H1 (cell line): Measurements from ENCODE around the gene SCNN1B. TPM values are rescaled to one million over a fixed set of nuclear protein-coding genes. Genes with fewer than 3 reads are reported as not detected.

ENCODE experiments used
- CTCF ChIA-PET: fragments of 300-600 bp; sonication (Branson Sonifier 250); formaldehyde crosslinking; loops from one replicate; lab custom pipeline; 2021; ENCODE audit not compliant: partially characterized antibody; lab: Charles Lee
- POLR2A ChIA-PET: fragments of 300-600 bp; sonication (Branson Sonifier 250); formaldehyde crosslinking; loops from one replicate; lab custom pipeline; 2021; ENCODE audit warnings: inconsistent platforms; ENCODE audit not compliant: partially characterized antibody; lab: Charles Lee
- DNase-seq, 2 experiments: peaks; one replicate each; pipeline versions ENCODE4 v3.0.0 to v3.0.0-alpha.2; 2010 to 2022; ENCODE audit warnings: low spot score in 2 of 2, low read depth in 1 of 2, mixed read lengths in 1 of 2
- FAIRE-seq: peaks from 2 replicates; lab custom pipeline; 2011; peaks lifted over from hg19 to GRCh38; lab: Jason Lieb, UNC
- H2AFZ ChIP-seq: 2 replicates; pipeline ENCODE4 v1.8.1; 2012; ENCODE audit warnings: low read length, inconsistent platforms
- H2AK5ac ChIP-seq: 2 replicates; pipeline ENCODE4 v1.6.1; 2013; ENCODE audit warnings: low read depth, low read length
- H2BK120ac ChIP-seq: replicated peaks from 2 replicates; pipeline ENCODE3; 2013; ENCODE audit warnings: low read depth, low read length, inconsistent platforms
- H2BK12ac ChIP-seq: 2 replicates; pipeline ENCODE4 v1.6.1; 2013; ENCODE audit warnings: low read depth, low read length
- H2BK15ac ChIP-seq: 2 replicates; pipeline ENCODE4 v1.6.1; 2013; ENCODE audit warnings: low read length
- H2BK20ac ChIP-seq: 2 replicates; pipeline ENCODE4 v1.6.1; 2013; ENCODE audit warnings: low read length
- H2BK5ac ChIP-seq: 2 replicates; pipeline ENCODE4 v1.6.1; 2013; ENCODE audit warnings: low read depth, low read length
- H3K14ac ChIP-seq: 2 replicates; pipeline ENCODE4 v1.6.1; 2013; ENCODE audit warnings: inconsistent platforms; ENCODE audit not compliant: insufficient read length
- H3K18ac ChIP-seq: 2 replicates; pipeline ENCODE4 v1.6.1; 2013; ENCODE audit warnings: low read length; ENCODE audit errors: extremely low read depth
- H3K23ac ChIP-seq: 2 replicates; pipeline ENCODE4 v1.6.1; 2013; ENCODE audit warnings: inconsistent platforms; ENCODE audit not compliant: insufficient read length
- H3K23me2 ChIP-seq: 2 replicates; pipeline ENCODE4 v1.6.1; 2013; ENCODE audit warnings: low read depth, low read length
- H3K27ac ChIP-seq: 2 replicates; pipeline ENCODE4 v1.6.1; 2011; ENCODE audit warnings: low read depth, low read length, inconsistent platforms
- H3K27me3 ChIP-seq, 4 experiments: replicated peaks in 1 of 4; 1 replicate in 1 of 4; 2 replicates in 3 of 4; pipeline versions ENCODE4 v1.6.1 to v1.8.1; 2011 to 2013; ENCODE audit warnings: low read length in 3 of 4, mild to moderate bottlenecking in 3 of 4, inconsistent platforms in 2 of 4, mixed read lengths in 2 of 4, moderate library complexity in 1 of 4; ENCODE audit not compliant: control insufficient read depth in 3 of 4, insufficient read depth in 3 of 4; ENCODE audit errors: extremely low read depth in 1 of 4
- H3K36me3 ChIP-seq, 4 experiments: 2 replicates each; pipeline versions ENCODE4 v1.6.1 to v1.8.1; 2011 to 2013; ENCODE audit warnings: mild to moderate bottlenecking in 4 of 4, low read length in 3 of 4, moderate library complexity in 2 of 4, control low read depth in 1 of 4, inconsistent platforms in 1 of 4; ENCODE audit not compliant: insufficient read depth in 4 of 4, control insufficient read depth in 2 of 4
- H3K4ac ChIP-seq: replicated peaks from 2 replicates; pipeline ENCODE3; 2013; ENCODE audit warnings: low read length, low read depth, mixed read lengths, inconsistent platforms; ENCODE audit not compliant: insufficient read length
- H3K4me1 ChIP-seq, 4 experiments: replicated peaks in 1 of 4; 1 replicate in 1 of 4; 2 replicates in 3 of 4; pipeline versions ENCODE4 v1.6.1 to v1.8.1; 2011 to 2013; ENCODE audit warnings: low read length in 3 of 4, inconsistent platforms in 2 of 4, mixed read lengths in 1 of 4; ENCODE audit not compliant: insufficient read depth in 4 of 4, control insufficient read depth in 3 of 4
- H3K4me2 ChIP-seq, 2 experiments: 2 replicates each; pipeline versions ENCODE4 v1.6.1 to v1.8.1; 2011 to 2013; ENCODE audit warnings: low read depth in 2 of 2, low read length in 2 of 2, control low read depth in 1 of 2, inconsistent platforms in 1 of 2, mild to moderate bottlenecking in 1 of 2; ENCODE audit not compliant: insufficient read depth in 1 of 2
- H3K4me3 ChIP-seq, 4 experiments: fragments of 200-600, 300-600 bp in 1 of 4; sonication (generic), shearing (Covaris generic), sonication (Bioruptor Twin) in 1 of 4; 2 replicates each; pipeline versions ENCODE4 v1.5.1 to v1.8.1; 2011 to 2016; ENCODE audit warnings: low read length in 4 of 4, low read depth in 3 of 4, control low read depth in 2 of 4, inconsistent platforms in 2 of 4, mild to moderate bottlenecking in 2 of 4, mixed read lengths in 1 of 4, moderate library complexity in 1 of 4; ENCODE audit not compliant: insufficient read depth in 2 of 4; ENCODE audit errors: extremely low read depth in 1 of 4
- H3K56ac ChIP-seq: replicated peaks from 2 replicates; pipeline ENCODE3; 2013; ENCODE audit warnings: low read depth, mild to moderate bottlenecking, mixed read lengths, low read length, inconsistent platforms; ENCODE audit not compliant: insufficient read length
- H3K79me1 ChIP-seq: 2 replicates; pipeline ENCODE4 v1.6.1; 2013; ENCODE audit warnings: low read depth, low read length, control low read depth
- H3K79me2 ChIP-seq, 2 experiments: 2 replicates each; pipeline versions ENCODE4 v1.6.1 to v1.8.1; 2012 to 2013; ENCODE audit warnings: low read length in 2 of 2, mild to moderate bottlenecking in 2 of 2, inconsistent platforms in 1 of 2; ENCODE audit not compliant: insufficient read depth in 2 of 2, control insufficient read depth in 1 of 2
- H3K9ac ChIP-seq, 4 experiments: replicated peaks in 1 of 4; 1 replicate in 1 of 4; 2 replicates in 3 of 4; pipeline versions ENCODE4 v1.6.1 to v1.8.1; 2011 to 2013; ENCODE audit warnings: low read depth in 3 of 4, low read length in 3 of 4, control low read depth in 2 of 4, mild to moderate bottlenecking in 2 of 4, moderate library complexity in 2 of 4, inconsistent platforms in 1 of 4; ENCODE audit errors: extremely low read depth in 1 of 4
- H3K9me3 ChIP-seq, 2 experiments: 2 replicates each; pipeline versions ENCODE4 v1.6.1 to v1.8.1; 2012 to 2013; ENCODE audit warnings: mild to moderate bottlenecking in 2 of 2, moderate library complexity in 2 of 2, control low read depth in 1 of 2, inconsistent platforms in 1 of 2, low read depth in 1 of 2, low read length in 1 of 2, mixed read lengths in 1 of 2; ENCODE audit not compliant: insufficient read depth in 2 of 2
- H4K20me1 ChIP-seq, 2 experiments: replicated peaks in 1 of 2; 2 replicates each; pipeline versions ENCODE3 to v1.8.1; 2011 to 2013; ENCODE audit warnings: inconsistent platforms in 2 of 2, low read length in 2 of 2, mild to moderate bottlenecking in 1 of 2; ENCODE audit not compliant: insufficient read depth in 2 of 2, control insufficient read depth in 1 of 2
- H4K5ac ChIP-seq: 2 replicates; pipeline ENCODE4 v1.6.1; 2013; ENCODE audit warnings: low read length, low read depth, mixed read lengths, inconsistent platforms; ENCODE audit not compliant: insufficient read length
- H4K8ac ChIP-seq: 2 replicates; pipeline ENCODE4 v1.8.0; 2013; ENCODE audit warnings: mild to moderate bottlenecking, moderate library complexity, low read length, inconsistent platforms; ENCODE audit not compliant: insufficient read depth; ENCODE audit errors: extremely low read depth
- H4K91ac ChIP-seq: replicated peaks from 2 replicates; pipeline ENCODE3; 2013; ENCODE audit warnings: low read length, mixed read lengths, inconsistent platforms; ENCODE audit not compliant: insufficient read length
- ATF3 ChIP-seq: IDR thresholded peaks from 2 replicates; pipeline ENCODE4 v1.6.1; 2011; ENCODE audit warnings: low read depth, mild to moderate bottlenecking, low read length; ENCODE audit not compliant: insufficient read depth
- CHD1 ChIP-seq: IDR thresholded peaks from 2 replicates; pipeline ENCODE4 v1.6.1; 2012; ENCODE audit warnings: low read depth, low read length, improper control_type of control experiment
- HDAC6 ChIP-seq: IDR thresholded peaks from one replicate; pipeline ENCODE4 v1.7.1; 2012; ENCODE audit warnings: low read depth, mild to moderate bottlenecking, inconsistent platforms, low read length, moderate library complexity
- PHF8 ChIP-seq: fragments of 200-600 bp; sonication (generic); conservative IDR thresholded peaks from 2 replicates; pipeline ENCODE4 v1.7.1; 2012; ENCODE audit warnings: low read depth, mild to moderate bottlenecking, inconsistent platforms, low read length, moderate library complexity
- SP4 ChIP-seq: IDR thresholded peaks from 2 replicates; pipeline ENCODE4 v1.6.1; 2012; ENCODE audit warnings: low read length, inconsistent platforms
- WGBS, 2 experiments: shearing (Covaris generic) in 1 of 2; methylation state at CpG; one replicate each; pipeline versions ENCODE4 v1.1.6 to v1.1.7; 2013 to 2015; ENCODE audit warnings: low lambda C conversion rate in 2 of 2, mixed read lengths in 2 of 2, inconsistent platforms in 1 of 2, low coverage in 1 of 2, missing lambda C conversion rate in 1 of 2; ENCODE audit not compliant: insufficient replicate concordance in 2 of 2, insufficient coverage in 1 of 2, insufficient read length in 1 of 2; ENCODE audit errors: extremely low coverage in 1 of 2, missing lambda C conversion rate in 1 of 2; 5-methylcytosine and 5-hydroxymethylcytosine counted together
- polyA plus RNA-seq, 7 experiments: library from polyadenylated mRNA; depleted of rRNA in 3 of 7; stranded (reverse) in 5 of 7; unstranded in 2 of 7; fragments of >200 nt in 5 of 7; fragments of 200-250 nt in 2 of 7; gene quantifications; 1 replicate in 5 of 7; 2 replicates in 1 of 7; 4 replicates in 1 of 7; pipeline versions ENCODE4 v1.2.1 to v1.2.3, GENCODE V29; 2011 to 2013; ENCODE audit warnings: missing spikeins in 2 of 7, mixed read lengths in 2 of 7
- total RNA-seq: library from RNA; stranded (reverse); fragmentation: NEBNext Ultra II Directional; extraction: Animal tissue kit (Norgen Biotek cat#: 25700); gene quantifications from 2 replicates; pipeline ENCODE4 v1.2.1, GENCODE V29; 2021
- TF ChIP-seq, protein P1 (sequence below): IDR thresholded peaks from 2 replicates; pipeline ENCODE4 v1.6.1; 2012; ENCODE audit warnings: low read length, inconsistent platforms

SCNN1B gene
- total and polyA plus RNA-seq, 2 of the 8 experiments (the other 6 are each of a cell fraction or from before 2014, with no cell fraction given): 0.20 to 0.95 TPM

DNA sequence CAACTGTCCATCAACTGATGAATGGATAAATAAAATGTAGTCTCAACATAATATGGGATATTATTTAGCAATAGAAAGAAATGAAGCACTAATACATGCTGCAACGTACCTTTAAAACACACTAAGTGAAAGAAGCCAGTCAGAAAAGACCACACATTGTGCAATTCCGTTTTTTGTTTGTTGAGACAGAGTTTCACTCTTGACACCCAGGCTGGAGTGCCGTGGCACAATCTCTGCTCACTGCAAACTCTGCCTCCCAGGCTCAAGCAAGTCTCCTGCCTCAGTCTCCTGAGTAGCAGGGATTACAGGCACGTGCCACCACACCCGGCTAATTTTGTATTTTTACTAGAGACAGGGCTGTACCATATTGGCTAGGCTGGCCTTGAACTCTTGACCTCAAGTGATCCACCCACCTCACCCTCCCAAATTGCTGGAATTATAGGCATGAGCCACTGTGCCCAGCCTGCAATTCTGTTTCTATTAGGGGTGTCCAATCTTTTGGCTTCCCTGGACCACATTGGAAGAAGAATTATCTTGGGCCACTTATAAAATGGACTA lies 40.1 kb downstream of the SCNN1B start:
- Histone ChIP-seq H3K27ac (no peak overlapping the region), H4K5ac (no peak overlapping the region), H3K36me3 (no peaks in the 10 kb centered on the region), H3K4me2 (no peak overlapping the region), H3K56ac (no peak overlapping the region), H4K91ac (no peak overlapping the region), H2AK5ac (no peak overlapping the region), H3K4me3 (no peak overlapping the region), H3K4ac (no peak overlapping the region), H2BK20ac (no peak overlapping the region), H3K4me1 (peaks cover 0 to 6% (median 2%) of the 10 kb centered on the region in 4 experiments; a peak in 3 of 7 replicates), H3K79me1 (no peaks in the 10 kb centered on the region), H2BK12ac (no peak overlapping the region), H3K23me2 (no peaks in the 10 kb centered on the region), H3K23ac (no peak overlapping the region), H2BK120ac (no peak overlapping the region), H2BK5ac (no peak overlapping the region), H3K79me2 (no peaks in the 10 kb centered on the region), H3K9me3 (no peaks in the 10 kb centered on the region), H4K8ac (no peak overlapping the region), H2AFZ (no peak overlapping the region), H2BK15ac (no peak overlapping the region), H3K14ac (no peak overlapping the region), H3K27me3 (no peaks in the 10 kb centered on the region), H4K20me1 (no peaks in the 10 kb centered on the region), H3K18ac (no peak overlapping the region), H3K9ac (no peak overlapping the region)
- FAIRE-seq (no peak), DNase-seq (no peak)
- TF ChIP-seq CHD1: no peak
- TF ChIP-seq, protein P1, sequence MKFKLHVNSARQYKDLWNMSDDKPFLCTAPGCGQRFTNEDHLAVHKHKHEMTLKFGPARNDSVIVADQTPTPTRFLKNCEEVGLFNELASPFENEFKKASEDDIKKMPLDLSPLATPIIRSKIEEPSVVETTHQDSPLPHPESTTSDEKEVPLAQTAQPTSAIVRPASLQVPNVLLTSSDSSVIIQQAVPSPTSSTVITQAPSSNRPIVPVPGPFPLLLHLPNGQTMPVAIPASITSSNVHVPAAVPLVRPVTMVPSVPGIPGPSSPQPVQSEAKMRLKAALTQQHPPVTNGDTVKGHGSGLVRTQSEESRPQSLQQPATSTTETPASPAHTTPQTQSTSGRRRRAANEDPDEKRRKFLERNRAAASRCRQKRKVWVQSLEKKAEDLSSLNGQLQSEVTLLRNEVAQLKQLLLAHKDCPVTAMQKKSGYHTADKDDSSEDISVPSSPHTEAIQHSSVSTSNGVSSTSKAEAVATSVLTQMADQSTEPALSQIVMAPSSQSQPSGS: no peak
- no peak for TF ChIP-seq PHF8
- no peak for TF ChIP-seq SP4
- TF ChIP-seq ATF3: no peak
- no peak for TF ChIP-seq HDAC6
- CTCF ChIA-PET: interaction anchor here (1.1 to 2.9 kb wide), 2 partner anchors 11 to 93 kb away, joined by 3 to 7 read pairs; no protein-coding TSS in a partner anchor
- POLR2A ChIA-PET: interaction anchor here (0.6 to 1.5 kb wide), 2 partner anchors 11 to 18 kb away, joined by 3 read pairs; no protein-coding TSS in a partner anchor
- WGBS, 2 experiments: 78% methylated on average over 5 of the region's 5 CpGs; no CpG with 5 or more reads in 1 of the 2 experiments
